Neural progenitor cell (in vitro differentiated cells): ENCODE measurements around the gene VIL1.

Experiments
- CTCF ChIP-seq: fragments of 200-600 bp; sonication (generic); IDR thresholded peaks from 2 replicates; pipeline ENCODE4 v1.5.1; 2017; ENCODE audit warnings: antibody characterized with exemption, mild to moderate bottlenecking
- EZH2 ChIP-seq: fragments of 200-600 bp; sonication (generic); IDR thresholded peaks from 2 replicates; pipeline ENCODE4 v1.6.1; 2017; ENCODE audit warnings: antibody characterized with exemption, mild to moderate bottlenecking, moderate library complexity
- EZH2phosphoT487 ChIP-seq: fragments of 200-600 bp; sonication (generic); IDR thresholded peaks from 2 replicates; pipeline ENCODE4 v1.6.1; 2017; ENCODE audit warnings: antibody characterized with exemption

- TF ChIP-seq CTCF (no peak), EZH2 (no peak), EZH2phosphoT487 (no peak)
Measured at GRCh38 chr2:218418717-218419458, at the start of gene VIL1.
